DOHH2 (cell line): ENCODE measurements around the gene LRRC32.

Experiments used
- CTCF ChIP-seq: fragments of 200-600 bp; sonication (generic); IDR thresholded peaks from one replicate; pipeline ENCODE4 v1.5.1; 2014; ENCODE audit warnings: antibody characterized with exemption, mild to moderate bottlenecking, low read depth, low read length; ENCODE audit not compliant: poor library complexity, severe bottlenecking
- EZH2phosphoT487 ChIP-seq: fragments of 200-600 bp; sonication (generic); IDR thresholded peaks from 2 replicates; pipeline ENCODE4 v1.6.1; 2017; ENCODE audit warnings: borderline replicate concordance, mild to moderate bottlenecking, antibody characterized with exemption, low read length, moderate library complexity, mixed read lengths

DNA sequence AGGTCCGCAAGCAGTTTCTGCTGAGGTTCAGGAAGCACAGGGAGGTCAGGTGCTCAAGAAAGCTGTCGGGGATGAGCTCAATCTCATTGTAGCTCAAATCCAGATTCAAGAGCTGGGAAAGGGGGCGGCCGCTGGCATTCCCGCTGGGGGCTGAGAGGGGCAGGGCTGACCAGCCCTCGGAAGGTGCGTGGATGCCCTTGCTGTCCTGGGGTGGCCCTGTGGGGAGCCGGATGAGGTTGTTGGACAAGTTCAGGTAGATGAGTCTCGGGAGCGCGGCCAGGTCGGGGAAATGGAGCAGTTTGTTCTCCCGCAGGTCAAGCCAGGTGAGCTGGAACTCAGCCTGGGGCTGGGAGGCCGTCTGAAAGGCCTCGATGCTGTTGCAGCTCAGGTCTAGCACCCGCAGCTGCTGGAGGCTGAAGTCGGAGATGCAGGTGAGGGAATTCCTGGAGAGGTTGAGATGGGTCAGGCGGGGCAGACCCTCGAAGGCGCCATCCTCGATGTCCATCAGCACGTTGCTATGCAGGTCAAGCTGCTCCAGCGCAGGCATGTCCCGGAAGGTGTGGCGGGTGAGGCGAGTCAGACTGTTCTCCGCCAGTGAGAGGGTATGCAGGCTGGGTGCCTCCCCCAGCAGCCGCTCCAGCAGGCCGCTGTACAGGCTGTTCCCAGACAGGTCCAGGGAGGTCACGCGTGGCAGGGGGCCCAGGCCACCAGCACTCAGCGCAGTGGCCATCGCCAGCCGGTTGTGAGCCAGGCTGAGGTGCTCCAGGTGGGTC is 9.8 kb downstream of the LRRC32 start:
- TF ChIP-seq CTCF (no peak), EZH2phosphoT487 (no peak)
